HAP-1 (cell line): Measurements from ENCODE around the gene NDUFB10.
"Not testable (repeated sequence)": the region's sequence is repeated elsewhere in the genome, so short reads cannot be mapped to it uniquely, and the experiment has no call there.

ENCODE experiments used
- DNase-seq, 2 experiments: peaks; one replicate each; pipeline ENCODE4 v3.0.0-alpha.2; 2016 to 2020; ENCODE audit warnings: low spot score in 2 of 2
- H3K27me3 ChIP-seq: fragments of 250-450 bp; sonication (Bioruptor Pico); 2 replicates; pipeline ENCODE4 v1.5.1; 2020; ENCODE audit warnings: low read depth, mild to moderate bottlenecking, moderate library complexity
- H3K36me3 ChIP-seq: fragments of 250-450 bp; sonication (Bioruptor Pico); replicated peaks from 2 replicates; pipeline ENCODE4 v1.5.1; 2020; ENCODE audit warnings: mild to moderate bottlenecking
- H3K4me1 ChIP-seq: fragments of 250-450 bp; sonication (Bioruptor Pico); 2 replicates; pipeline ENCODE4 v1.5.1; 2020; ENCODE audit warnings: mild to moderate bottlenecking
- H3K4me3 ChIP-seq: fragments of 250-450 bp; sonication (Bioruptor Pico); 2 replicates; pipeline ENCODE4 v1.5.1; 2020; ENCODE audit warnings: mild to moderate bottlenecking, moderate library complexity
- H3K9me3 ChIP-seq: fragments of 250-450 bp; sonication (Bioruptor Pico); 2 replicates; pipeline ENCODE4 v1.5.1; 2020; ENCODE audit warnings: mild to moderate bottlenecking, moderate library complexity
- in situ Hi-C: fragments of 300-500 bp; cut with MboI; formaldehyde crosslinking; loops from 3 replicates; pipeline ENCODE4 v1.14.3; 2020; ENCODE audit warnings: low sequenced_read_pairs, inconsistent platforms, mixed read lengths

NDUFB10 gene

GRCh38 chr16:1962161-1963153 is 3.1 kb downstream of the NDUFB10 start:
- Histone ChIP-seq H3K4me3 (peak overlapping the region; percentile 100), H3K4me1 (peaks cover 35% of the 10 kb centered on the region), H3K36me3 (peaks cover 52% of the 10 kb centered on the region)
- peak in 1 of 2 experiments; percentile 34 for DNase-seq
- H3K9me3 ChIP-seq, in situ Hi-C loops, H3K27me3 ChIP-seq: not testable (repeated sequence)

GRCh38 chr16:1963806-1964505 is 4.6 kb downstream of the NDUFB10 start:
- Histone ChIP-seq H3K9me3 (no peaks in the 10 kb centered on the region), H3K36me3 (peaks cover 52% of the 10 kb centered on the region), H3K4me1 (peaks cover 34% of the 10 kb centered on the region), H3K4me3 (peak overlapping the region; percentile 100), H3K27me3 (no peaks in the 10 kb centered on the region)
- in situ Hi-C loops = no loop called here
- peak in 1 of 2 experiments; percentile 51 for DNase-seq

GRCh38 chr16:1964506-1965395 is 5.4 kb downstream of the NDUFB10 start, which contains the start of gene RPS2:
TSS of gene RPS2 (minus strand) at chr16:1964826. CDS start at chr16:1964625, 201 bp downstream.
- H3K27me3 ChIP-seq = no peaks in the 10 kb centered on the region
- in situ Hi-C loops = no loop called here
- H3K36me3 ChIP-seq = peaks cover 52% of the 10 kb centered on the region
- peak within 1 kb of the TSS; percentile 100 for H3K4me3 ChIP-seq
- H3K9me3 ChIP-seq = no peaks in the 10 kb centered on the region
- DNase-seq = peak; percentile 93 to 98
- H3K4me1 ChIP-seq = peaks cover 32% of the 10 kb centered on the region

DNA sequence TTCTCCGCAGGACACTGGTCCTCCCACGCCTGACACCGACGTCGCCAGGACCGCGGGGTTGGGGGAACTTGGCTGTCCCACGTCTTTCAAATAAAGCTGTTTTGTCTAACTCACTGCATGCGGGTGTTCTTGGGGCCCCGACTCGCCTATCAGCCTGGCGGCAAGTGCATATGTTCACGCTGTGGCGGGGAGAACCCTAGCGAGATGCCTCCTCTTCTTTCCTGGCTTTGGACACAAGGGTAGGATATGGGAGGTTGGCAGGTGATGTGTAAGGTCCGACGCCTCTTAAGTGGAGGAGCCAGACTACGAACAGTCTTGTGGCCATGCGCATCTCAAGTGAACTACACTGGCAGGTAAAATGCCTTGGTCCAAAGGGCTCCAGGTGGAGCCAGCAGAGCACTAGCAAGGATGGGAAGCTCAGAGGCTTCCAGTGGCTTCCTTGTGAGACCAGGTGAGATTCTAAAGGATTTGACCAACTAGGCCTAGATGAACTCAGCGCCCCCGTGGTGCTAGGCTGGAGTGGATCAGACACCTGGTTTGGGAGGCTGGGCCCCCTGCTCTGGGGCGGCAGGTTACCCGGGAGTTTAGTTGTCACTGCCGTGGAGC is 6.2 kb downstream of the NDUFB10 start:
- Histone ChIP-seq H3K27me3 (no peaks in the 10 kb centered on the region), H3K9me3 (no peaks in the 10 kb centered on the region), H3K4me3 (peak overlapping the region; percentile 100), H3K36me3 (peaks cover 51% of the 10 kb centered on the region), H3K4me1 (peaks cover 29% of the 10 kb centered on the region)
- in situ Hi-C loops = no loop called here
- DNase-seq = no peak

DNA sequence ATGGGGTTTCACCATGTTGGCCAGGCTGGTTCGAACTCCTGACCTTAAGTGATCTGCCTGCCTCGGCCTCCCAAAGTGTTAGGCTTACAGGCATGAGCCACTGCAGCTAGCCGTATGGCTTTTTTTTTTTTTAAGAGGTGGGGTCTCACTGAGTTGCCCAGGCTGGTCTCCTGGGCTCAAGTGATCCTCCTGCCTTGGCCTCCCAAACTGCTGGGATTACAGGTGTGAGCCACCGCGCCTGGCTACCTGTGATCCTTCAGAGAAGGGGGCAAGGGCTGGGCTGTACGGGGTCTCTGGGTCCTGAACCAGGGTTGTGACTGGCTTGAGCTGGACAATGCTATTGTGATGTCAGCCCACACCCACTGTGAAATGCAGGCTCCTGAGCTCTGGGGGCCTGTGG is 7.1 kb downstream of the NDUFB10 start, which contains the start of gene RNF151:
RNF151 (plus strand) TSS at position 397 of the 400 bp plus-strand sequence. CDS start 26 bp downstream, outside the sequence.
- Histone ChIP-seq H3K36me3 (peaks cover 43% of the 10 kb centered on the region), H3K4me1 (peaks cover 21% of the 10 kb centered on the region), H3K27me3 (no peaks in the 10 kb centered on the region), H3K4me3 (peak within 1 kb of the TSS; percentile 100), H3K9me3 (no peaks in the 10 kb centered on the region)
- in situ Hi-C loops = no loop called here
- DNase-seq = no peak

- H3K9me3 ChIP-seq = no peaks in the 10 kb centered on the region
- H3K36me3 ChIP-seq = peaks cover 28% of the 10 kb centered on the region
- H3K27me3 ChIP-seq = no peaks in the 10 kb centered on the region
- H3K4me1 ChIP-seq = peaks cover 6% of the 10 kb centered on the region
- in situ Hi-C loops = no loop called here
- H3K4me3 ChIP-seq = no peak overlapping the region
- no peak for DNase-seq
Observed at GRCh38 chr16:1968146-1968953, 9.0 kb downstream of the NDUFB10 start.

DNA sequence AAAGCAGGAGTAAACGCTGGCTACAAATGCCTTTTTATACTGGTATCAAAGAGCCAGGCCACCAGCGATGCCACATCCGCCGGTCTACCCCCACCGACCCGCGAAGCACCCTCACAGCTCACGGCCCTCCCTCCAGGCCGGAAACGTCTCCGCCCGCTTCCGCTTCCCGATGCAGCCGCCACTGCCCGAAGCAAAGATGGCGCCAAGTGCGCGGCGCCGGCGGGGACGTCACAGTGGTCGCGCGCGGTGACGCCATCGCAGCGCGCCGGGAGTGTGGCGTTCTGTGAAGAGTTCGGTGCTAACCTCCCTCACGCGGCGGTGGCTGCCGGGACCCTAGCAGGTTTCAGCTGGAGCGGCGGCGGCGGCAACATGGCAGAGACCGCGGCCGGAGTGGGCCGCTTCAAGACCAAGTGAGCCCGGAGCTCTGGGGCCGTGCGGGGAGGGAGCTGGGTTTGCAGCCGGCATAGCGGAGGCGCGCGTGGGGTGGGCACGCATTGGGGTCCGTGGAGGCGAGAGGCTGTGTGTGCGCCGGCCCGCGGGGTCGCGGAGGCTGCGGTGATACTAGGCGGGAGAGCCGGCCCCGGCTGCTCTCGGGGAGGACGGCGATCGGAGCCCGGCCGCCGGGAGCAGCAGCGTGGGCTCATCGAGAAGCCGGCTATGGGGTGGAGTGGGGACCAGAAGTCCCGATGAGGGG is 12.6 kb downstream of the NDUFB10 start, which contains the start of gene TBL3:
TBL3 (plus strand) TSS at position 258 of the 694 bp plus-strand sequence; CDS start at position 370, 112 bp downstream.
- in situ Hi-C loops = no loop called here
- Histone ChIP-seq H3K9me3 (no peaks in the 10 kb centered on the region), H3K36me3 (peaks cover 31% of the 10 kb centered on the region), H3K27me3 (no peaks in the 10 kb centered on the region), H3K4me1 (no peaks in the 10 kb centered on the region), H3K4me3 (peak within 1 kb of the TSS; percentile 100)
- DNase-seq = peak; percentile 86 to 95

DNA sequence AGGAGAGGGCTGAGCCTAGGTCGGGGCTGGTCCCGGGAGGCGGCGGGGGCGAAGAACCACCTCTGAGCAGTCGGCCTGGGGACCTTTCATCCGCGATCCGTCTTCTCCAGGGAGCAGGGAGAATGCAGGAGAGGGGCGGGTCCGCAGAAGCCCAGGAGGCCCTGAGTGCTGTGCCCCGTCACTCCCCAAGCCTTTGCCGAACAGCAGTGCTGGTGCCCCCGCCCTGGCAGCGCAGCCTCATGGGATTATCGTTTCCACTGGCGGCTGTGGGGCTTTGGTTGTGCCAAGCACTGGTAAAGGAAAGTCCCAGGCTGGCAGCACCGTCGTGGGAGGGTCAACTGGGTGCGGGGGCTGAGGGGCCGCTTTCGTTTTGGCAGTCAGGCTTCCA is 13.1 kb downstream of the NDUFB10 start:
- Histone ChIP-seq H3K27me3 (no peaks in the 10 kb centered on the region), H3K4me3 (peak overlapping the region; percentile 100), H3K36me3 (peaks cover 35% of the 10 kb centered on the region), H3K9me3 (no peaks in the 10 kb centered on the region), H3K4me1 (no peaks in the 10 kb centered on the region)
- DNase-seq = peak in 1 of 2 experiments; percentile 48
- in situ Hi-C loops = no loop called here

DNA sequence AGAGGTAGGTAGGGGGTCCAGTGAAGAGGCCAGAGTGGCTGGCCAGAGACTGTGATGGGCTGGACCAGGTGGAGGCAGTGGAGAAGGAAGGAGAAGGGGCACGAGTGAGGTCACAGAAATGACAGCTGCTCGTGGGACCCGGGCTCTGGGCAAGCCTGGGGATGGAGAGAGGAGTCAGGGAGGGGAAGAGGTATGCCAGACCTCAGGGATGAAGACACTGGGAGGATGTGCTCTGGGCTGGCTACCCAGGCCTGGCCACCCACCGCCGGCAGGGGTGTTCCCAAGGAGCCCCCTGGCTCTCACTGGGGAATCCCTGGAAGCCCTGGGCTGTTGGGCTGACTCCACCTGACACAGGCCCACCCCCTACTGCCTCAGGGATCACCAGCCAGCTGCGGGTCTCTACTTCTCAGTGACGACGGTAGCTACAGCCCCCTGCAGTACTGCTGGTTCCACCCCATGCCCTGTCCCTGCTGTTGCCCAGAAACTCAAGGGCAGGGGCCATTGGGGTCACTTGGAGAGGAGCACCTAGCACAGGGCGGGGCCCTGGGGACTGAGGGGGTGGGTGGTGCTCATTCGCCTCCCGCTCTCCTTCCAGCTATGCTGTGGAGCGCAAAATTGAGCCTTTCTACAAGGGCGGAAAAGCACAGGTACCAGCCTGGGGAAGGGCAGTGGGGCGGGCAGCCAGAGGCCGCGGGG is 14.3 kb downstream of the NDUFB10 start:
- H3K27me3 ChIP-seq = no peaks in the 10 kb centered on the region
- no peaks in the 10 kb centered on the region for H3K9me3 ChIP-seq
- in situ Hi-C loops = no loop called here
- no peak overlapping the region for H3K4me3 ChIP-seq
- no peak for DNase-seq
- H3K36me3 ChIP-seq = peaks cover 45% of the 10 kb centered on the region
- H3K4me1 ChIP-seq = no peaks in the 10 kb centered on the region

DNA sequence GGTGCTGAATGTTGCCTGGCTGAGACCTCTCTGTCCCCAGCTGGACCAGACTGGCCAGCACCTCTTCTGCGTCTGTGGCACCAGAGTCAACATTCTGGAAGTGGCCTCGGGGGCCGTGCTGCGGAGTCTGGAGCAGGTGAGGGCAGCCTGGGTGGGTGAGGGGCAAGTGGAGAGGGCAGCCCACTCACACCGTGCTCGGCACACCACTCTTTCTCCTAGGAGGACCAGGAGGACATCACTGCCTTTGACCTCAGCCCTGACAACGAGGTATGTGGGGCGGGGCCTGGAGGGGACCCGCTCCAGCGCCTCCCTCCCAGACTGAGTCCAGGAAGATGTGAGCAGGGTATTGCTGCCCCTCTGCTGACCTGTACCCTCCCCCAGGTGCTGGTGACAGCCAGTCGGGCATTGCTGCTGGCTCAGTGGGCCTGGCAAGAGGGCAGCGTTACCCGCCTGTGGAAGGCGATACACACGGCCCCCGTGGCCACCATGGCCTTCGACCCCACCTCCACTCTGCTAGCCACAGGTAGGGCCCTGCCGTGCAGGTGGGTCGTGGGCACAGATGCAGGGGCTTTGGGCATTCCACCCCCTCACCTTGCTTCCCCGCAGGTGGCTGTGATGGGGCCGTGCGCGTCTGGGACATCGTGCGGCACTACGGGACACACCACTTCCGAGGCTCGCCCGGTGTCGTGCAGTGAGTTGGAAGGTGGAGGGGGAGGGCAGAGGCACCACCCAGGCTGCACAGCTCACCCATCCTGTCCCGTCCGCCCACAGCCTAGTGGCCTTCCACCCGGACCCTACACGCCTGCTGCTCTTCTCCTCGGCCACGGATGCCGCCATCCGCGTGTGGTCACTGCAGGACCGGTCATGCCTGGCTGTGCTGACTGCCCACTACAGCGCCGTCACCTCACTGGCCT is 15.1 kb downstream of the NDUFB10 start:
- DNase-seq = no peak
- H3K36me3 ChIP-seq = peaks cover 48% of the 10 kb centered on the region
- no peak overlapping the region for H3K4me3 ChIP-seq
- H3K9me3 ChIP-seq = no peaks in the 10 kb centered on the region
- in situ Hi-C loops = loop anchor here (25.0 kb wide), 1 partner anchor 538 kb away; the partner anchor contains the start of genes AMDHD2 and ATP6V0C
- no peaks in the 10 kb centered on the region for H3K4me1 ChIP-seq
- H3K27me3 ChIP-seq = no peaks in the 10 kb centered on the region
